Suppressor macrophage treated with lipopolysaccharide for 4 hours (primary cell): ENCODE data around the gene OR2C3.
"Not testable (repeated sequence)": the region's sequence is repeated elsewhere in the genome, so short reads cannot be mapped to it uniquely, and the experiment has no call there.

ENCODE experiments used
- DNase-seq: peaks from one replicate; pipeline ENCODE4 v3.0.0-alpha.2; 2020

The OR2C3 gene

GRCh38 chr1:247517795-247518612 lies 18.2 kb downstream of the OR2C3 start:
- no peak for DNase-seq

GRCh38 chr1:247506831-247507230 lies 29.4 kb downstream of the OR2C3 start:
- no peak for DNase-seq

- peak; percentile 63 for DNase-seq
These were observed 35.4 kb downstream of the OR2C3 start for GRCh38 chr1:247500865-247501264.

- DNase-seq: no peak
These were observed 39.5 kb downstream of the OR2C3 start for GRCh38 chr1:247496581-247497285.

- peak; percentile 74 for DNase-seq
These were observed 41.5 kb downstream of the OR2C3 start for GRCh38 chr1:247494767-247495166.

- no peak for DNase-seq
These were observed 43.1 kb downstream of the OR2C3 start for GRCh38 chr1:247493106-247493505.

- no peak for DNase-seq
These were observed 44.9 kb downstream of the OR2C3 start for GRCh38 chr1:247491328-247491727.

GRCh38 chr1:247487057-247487456 lies 49.2 kb downstream of the OR2C3 start:
- peak; percentile 80 for DNase-seq

- no peak for DNase-seq
These were observed 53.5 kb downstream of the OR2C3 start for GRCh38 chr1:247482747-247483146.

GRCh38 chr1:247476328-247477058 lies 59.7 kb downstream of the OR2C3 start:
- not testable (repeated sequence) for DNase-seq

GRCh38 chr1:247475793-247476192 lies 60.4 kb downstream of the OR2C3 start:
- DNase-seq: no peak
